ENCODE data around the gene PPARD. TPM values are rescaled to one million over a fixed set of nuclear protein-coding genes. Genes with fewer than 3 reads are reported as not detected.

The PPARD gene
- total RNA-seq, 1 donor from 2014 or later: 29.1 TPM

DNA sequence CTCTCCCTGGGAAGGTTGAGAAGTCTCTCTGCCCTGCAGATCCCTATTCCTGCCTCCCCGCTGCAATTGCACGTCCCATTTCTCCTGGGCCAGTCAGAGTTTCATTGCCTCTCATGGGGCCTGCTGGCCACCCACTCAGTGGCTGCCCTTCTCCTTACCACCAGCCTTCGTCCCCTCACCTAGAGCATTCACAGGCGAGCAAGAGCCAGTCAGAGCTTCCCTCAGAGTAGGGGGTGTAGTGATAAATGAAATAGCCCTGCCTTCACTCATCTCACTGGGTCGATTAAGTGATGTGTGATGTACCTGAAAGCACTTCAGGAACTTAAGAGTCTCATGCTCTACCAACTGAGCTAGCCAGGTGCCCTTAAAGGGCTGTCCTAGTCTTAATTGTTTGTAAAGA is 57.8 kb downstream of the PPARD start:
- Mint-ChIP-seq H3K4me1 (ENCODE audit: low read depth) (peaks cover 11% of the 10 kb centered on the region), H3K36me3 (ENCODE audit: low read depth) (peaks cover 5% of the 10 kb centered on the region), H3K27me3 (ENCODE audit: low read depth) (no peaks in the 10 kb centered on the region), H3K27ac (no peak overlapping the region), H3K4me3 (ENCODE audit: low read depth) (no peak overlapping the region), H3K9me3 (no peaks in the 10 kb centered on the region)
- intact Hi-C loops (cut with micrococcal nuclease): no loop called here
- DNase-seq (ENCODE audit: low spot score): no peak

DNA sequence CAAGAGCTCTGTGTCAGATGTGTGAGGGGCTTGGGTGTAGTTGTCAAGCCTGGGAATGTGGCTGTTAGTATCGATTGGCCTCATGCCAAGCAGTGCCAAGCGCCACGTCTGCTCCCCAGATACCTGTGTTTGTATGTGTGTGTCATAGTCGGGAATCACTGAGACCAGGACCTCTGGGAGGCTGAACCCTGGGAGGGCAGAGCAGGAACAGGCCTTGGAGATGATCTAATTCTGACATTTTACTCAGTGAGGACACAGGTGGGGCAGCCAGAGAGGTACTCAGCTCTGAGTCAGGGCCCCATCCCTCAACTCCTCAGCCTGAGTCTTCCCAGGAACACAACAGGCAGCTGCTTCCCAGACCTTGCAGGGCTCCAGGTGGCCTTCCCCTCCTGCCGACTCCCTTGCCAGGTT is 58.5 kb downstream of the PPARD start:
- Mint-ChIP-seq H3K4me3 (ENCODE audit: low read depth) (no peak overlapping the region), H3K9me3 (no peaks in the 10 kb centered on the region), H3K27me3 (ENCODE audit: low read depth) (no peaks in the 10 kb centered on the region), H3K4me1 (ENCODE audit: low read depth) (peaks cover 11% of the 10 kb centered on the region), H3K27ac (no peak overlapping the region), H3K36me3 (ENCODE audit: low read depth) (peaks cover 5% of the 10 kb centered on the region)
- DNase-seq (ENCODE audit: low spot score): no peak
- intact Hi-C loops (cut with micrococcal nuclease): no loop called here

- H3K4me1 Mint-ChIP-seq (ENCODE audit: low read depth): peaks cover 11% of the 10 kb centered on the region
- no peaks in the 10 kb centered on the region for H3K9me3 Mint-ChIP-seq
- peaks cover 5% of the 10 kb centered on the region for H3K36me3 Mint-ChIP-seq (ENCODE audit: low read depth)
- DNase-seq (ENCODE audit: low spot score): no peak
- intact Hi-C loops (cut with micrococcal nuclease): no loop called here
- H3K4me3 Mint-ChIP-seq (ENCODE audit: low read depth): no peak overlapping the region
- H3K27ac Mint-ChIP-seq: no peak overlapping the region
- no peaks in the 10 kb centered on the region for H3K27me3 Mint-ChIP-seq (ENCODE audit: low read depth)
Observed at GRCh38 chr6:35401514-35401913, 59.2 kb downstream of the PPARD start.

GRCh38 chr6:35402136-35402855 is 59.9 kb downstream of the PPARD start:
- Mint-ChIP-seq H3K4me3 (ENCODE audit: low read depth) (no peak overlapping the region), H3K4me1 (ENCODE audit: low read depth) (peaks cover 8% of the 10 kb centered on the region), H3K27ac (peak overlapping the region; percentile 14), H3K9me3 (no peaks in the 10 kb centered on the region), H3K36me3 (ENCODE audit: low read depth) (peaks cover 5% of the 10 kb centered on the region), H3K27me3 (ENCODE audit: low read depth) (no peaks in the 10 kb centered on the region)
- no peak for DNase-seq (ENCODE audit: low spot score)
- intact Hi-C loops (cut with micrococcal nuclease): no loop called here

DNA sequence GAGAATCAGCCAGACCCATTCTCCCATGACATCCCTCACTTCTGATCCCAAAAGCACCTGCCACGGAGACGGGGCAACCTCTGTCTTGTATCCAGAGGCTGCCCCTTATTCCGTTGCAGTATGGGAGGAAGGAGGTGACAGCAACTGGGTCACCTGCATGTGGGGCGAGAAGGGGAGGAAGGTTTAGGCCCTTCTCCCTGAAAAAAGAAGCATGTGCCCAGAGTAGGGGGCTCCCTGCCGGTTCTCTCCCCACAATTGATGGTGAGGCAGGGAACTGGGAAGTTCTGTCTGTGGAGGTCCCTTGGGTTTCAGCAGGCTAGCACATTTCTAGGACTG is 60.5 kb downstream of the PPARD start:
- Mint-ChIP-seq H3K27me3 (ENCODE audit: low read depth) (no peaks in the 10 kb centered on the region), H3K36me3 (ENCODE audit: low read depth) (peaks cover 5% of the 10 kb centered on the region), H3K4me3 (ENCODE audit: low read depth) (no peak overlapping the region), H3K9me3 (no peaks in the 10 kb centered on the region), H3K27ac (no peak overlapping the region), H3K4me1 (ENCODE audit: low read depth) (peaks cover 8% of the 10 kb centered on the region)
- DNase-seq (ENCODE audit: low spot score): no peak
- intact Hi-C loops (cut with micrococcal nuclease): no loop called here

- no peak overlapping the region for H3K27ac Mint-ChIP-seq
Observed at GRCh38 chr6:35403544-35404442, 61.4 kb downstream of the PPARD start.

GRCh38 chr6:35406711-35407485 is 64.5 kb downstream of the PPARD start:
- intact Hi-C loops (cut with micrococcal nuclease): no loop called here
- Mint-ChIP-seq H3K4me3 (ENCODE audit: low read depth) (no peak overlapping the region), H3K4me1 (ENCODE audit: low read depth) (peaks cover 22% of the 10 kb centered on the region), H3K36me3 (ENCODE audit: low read depth) (peaks cover 10% of the 10 kb centered on the region), H3K9me3 (no peaks in the 10 kb centered on the region), H3K27me3 (ENCODE audit: low read depth) (no peaks in the 10 kb centered on the region), H3K27ac (no peak overlapping the region)
- no peak for DNase-seq (ENCODE audit: low spot score)

More at GRCh38 chr6:35403544-35404442, 61.4 kb downstream of the PPARD start:
- no peaks in the 10 kb centered on the region for H3K9me3 Mint-ChIP-seq
- intact Hi-C loops (cut with micrococcal nuclease): no loop called here
- peaks cover 8% of the 10 kb centered on the region for H3K4me1 Mint-ChIP-seq (ENCODE audit: low read depth)
- H3K4me3 Mint-ChIP-seq (ENCODE audit: low read depth): no peak overlapping the region
- no peak for DNase-seq (ENCODE audit: low spot score)
- H3K36me3 Mint-ChIP-seq (ENCODE audit: low read depth): no peaks in the 10 kb centered on the region
- H3K27me3 Mint-ChIP-seq (ENCODE audit: low read depth): no peaks in the 10 kb centered on the region

DNA sequence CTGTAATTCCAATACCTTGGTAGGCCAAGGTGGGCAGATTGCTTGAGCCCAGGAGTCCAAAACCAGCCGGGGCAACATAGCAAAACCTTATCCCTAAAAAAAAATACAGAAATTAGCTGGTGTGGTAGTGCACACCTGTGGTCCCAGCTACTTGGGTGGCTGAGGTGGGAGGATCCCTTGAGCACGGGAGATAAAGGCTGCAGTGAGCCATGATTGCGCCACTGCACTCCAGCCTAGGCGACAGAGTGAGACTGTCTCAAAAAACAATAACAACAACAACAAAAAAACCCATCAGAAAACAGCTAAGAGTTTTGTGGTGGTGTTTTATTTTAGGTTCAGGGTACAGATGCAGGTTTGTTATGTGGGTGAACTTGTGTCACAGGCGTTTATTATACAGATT is 66.9 kb downstream of the PPARD start:
- H3K36me3 Mint-ChIP-seq (ENCODE audit: low read depth): peaks cover 24% of the 10 kb centered on the region
- no peak overlapping the region for H3K27ac Mint-ChIP-seq
- no peaks in the 10 kb centered on the region for H3K27me3 Mint-ChIP-seq (ENCODE audit: low read depth)
- H3K4me3 Mint-ChIP-seq (ENCODE audit: low read depth): no peak overlapping the region
- no peaks in the 10 kb centered on the region for H3K9me3 Mint-ChIP-seq
- peaks cover 22% of the 10 kb centered on the region for H3K4me1 Mint-ChIP-seq (ENCODE audit: low read depth)
- no peak for DNase-seq (ENCODE audit: low spot score)
- intact Hi-C loops (cut with micrococcal nuclease): no loop called here

DNA sequence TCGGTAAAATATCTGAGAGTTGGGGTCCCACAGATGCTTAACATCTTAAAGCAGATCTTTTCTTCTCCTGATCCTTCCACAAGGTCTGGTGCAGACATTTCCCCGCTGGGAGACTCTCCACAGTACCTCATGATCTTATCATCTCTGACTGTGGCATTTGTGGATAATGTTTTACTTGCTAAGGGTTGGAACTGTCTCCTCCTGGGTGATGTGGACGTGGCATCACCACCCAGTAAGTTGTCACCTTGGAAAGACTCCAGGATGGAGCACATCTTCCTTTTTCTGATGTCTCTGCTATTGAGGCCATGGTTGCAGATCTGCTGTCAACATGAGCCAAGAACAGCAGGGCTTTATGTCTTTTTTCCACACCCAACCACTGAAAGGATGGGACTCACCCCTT is 67.8 kb downstream of the PPARD start:
- peaks cover 24% of the 10 kb centered on the region for H3K36me3 Mint-ChIP-seq (ENCODE audit: low read depth)
- DNase-seq (ENCODE audit: low spot score): no peak
- intact Hi-C loops (cut with micrococcal nuclease): no loop called here
- H3K27ac Mint-ChIP-seq: no peak overlapping the region
- no peak overlapping the region for H3K4me3 Mint-ChIP-seq (ENCODE audit: low read depth)
- no peaks in the 10 kb centered on the region for H3K27me3 Mint-ChIP-seq (ENCODE audit: low read depth)
- H3K9me3 Mint-ChIP-seq: no peaks in the 10 kb centered on the region
- H3K4me1 Mint-ChIP-seq (ENCODE audit: low read depth): peaks cover 28% of the 10 kb centered on the region

DNA sequence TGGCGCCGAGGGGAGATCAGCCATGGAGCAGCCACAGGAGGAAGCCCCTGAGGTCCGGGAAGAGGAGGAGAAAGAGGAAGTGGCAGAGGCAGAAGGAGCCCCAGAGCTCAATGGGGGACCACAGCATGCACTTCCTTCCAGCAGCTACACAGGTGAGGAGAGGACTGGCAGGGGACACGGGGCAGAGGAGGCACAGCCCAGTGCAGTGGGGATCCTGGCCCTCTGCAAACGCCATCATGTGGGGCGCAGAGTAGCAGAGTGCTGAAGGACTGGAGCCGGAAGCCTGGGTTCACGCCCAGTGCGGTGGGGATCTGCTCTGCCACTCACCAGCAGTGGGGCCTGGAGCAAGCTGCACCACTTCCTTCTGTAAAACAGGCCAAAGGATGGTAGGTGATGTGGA is 68.7 kb downstream of the PPARD start:
- intact Hi-C loops (cut with micrococcal nuclease): no loop called here
- Mint-ChIP-seq H3K27me3 (ENCODE audit: low read depth) (no peaks in the 10 kb centered on the region), H3K4me3 (ENCODE audit: low read depth) (no peak overlapping the region), H3K9me3 (no peaks in the 10 kb centered on the region), H3K36me3 (ENCODE audit: low read depth) (peaks cover 31% of the 10 kb centered on the region), H3K4me1 (ENCODE audit: low read depth) (peaks cover 34% of the 10 kb centered on the region), H3K27ac (peak overlapping the region; percentile 43)
- no peak for DNase-seq (ENCODE audit: low spot score)

- no peak overlapping the region for H3K27ac Mint-ChIP-seq
- intact Hi-C loops (cut with micrococcal nuclease): no loop called here
Observed at GRCh38 chr6:35412102-35412501, 69.7 kb downstream of the PPARD start.

GRCh38 chr6:35413911-35414310 is 71.6 kb downstream of the PPARD start:
- intact Hi-C loops (cut with micrococcal nuclease): no loop called here
- Mint-ChIP-seq H3K27me3 (ENCODE audit: low read depth) (no peaks in the 10 kb centered on the region), H3K27ac (no peak overlapping the region), H3K9me3 (no peaks in the 10 kb centered on the region), H3K4me1 (ENCODE audit: low read depth) (peaks cover 51% of the 10 kb centered on the region), H3K4me3 (ENCODE audit: low read depth) (no peak overlapping the region), H3K36me3 (ENCODE audit: low read depth) (peaks cover 47% of the 10 kb centered on the region)
- DNase-seq (ENCODE audit: low spot score): no peak

More at GRCh38 chr6:35412102-35412501, 69.7 kb downstream of the PPARD start:
- H3K4me1 Mint-ChIP-seq (ENCODE audit: low read depth): peaks cover 37% of the 10 kb centered on the region
- H3K4me3 Mint-ChIP-seq (ENCODE audit: low read depth): no peak overlapping the region
- H3K9me3 Mint-ChIP-seq: no peaks in the 10 kb centered on the region
- H3K36me3 Mint-ChIP-seq (ENCODE audit: low read depth): peaks cover 34% of the 10 kb centered on the region
- DNase-seq (ENCODE audit: low spot score): no peak
- H3K27me3 Mint-ChIP-seq (ENCODE audit: low read depth): no peaks in the 10 kb centered on the region
